HG03558 (cell line): ENCODE results near the gene RBM44.
"Not testable (repeated sequence)": the region's sequence is repeated elsewhere in the genome, so short reads cannot be mapped to it uniquely, and the experiment has no call there.

Experiments used
- ATAC-seq: cut with Tn5 transposase; IDR thresholded peaks from one replicate; pipeline ENCODE4 v1.9.1; 2021; ENCODE audit warnings: moderate number of reproducible peaks; ENCODE audit not compliant: unreplicated experiment; ENCODE audit errors: extremely low read depth

RBM44 gene

GRCh38 chr2:237774811-237775553 lies 23.6 kb upstream of the RBM44 start:
- ATAC-seq = no peak

- ATAC-seq = no peak
Observed at GRCh38 chr2:237779521-237779920, 19.1 kb upstream of the RBM44 start.

GRCh38 chr2:237782181-237782580 lies 16.4 kb upstream of the RBM44 start:
- no peak for ATAC-seq

- ATAC-seq = not testable (repeated sequence)
Observed at GRCh38 chr2:237783678-237784077, 14.9 kb upstream of the RBM44 start.

- no peak for ATAC-seq
Observed at GRCh38 chr2:237786936-237787335, 11.6 kb upstream of the RBM44 start.

GRCh38 chr2:237790353-237790752 lies 8.2 kb upstream of the RBM44 start:
- ATAC-seq = no peak

GRCh38 chr2:237791977-237792727 lies 6.4 kb upstream of the RBM44 start:
- ATAC-seq = no peak

- ATAC-seq = no peak
Observed at GRCh38 chr2:237797253-237797652, 1.3 kb upstream of the RBM44 start.

GRCh38 chr2:237799060-237799428 lies 465 bp downstream of the RBM44 start:
- ATAC-seq = no peak

GRCh38 chr2:237801466-237801865 lies 2.9 kb downstream of the RBM44 start:
- no peak for ATAC-seq

GRCh38 chr2:237806334-237806733 lies 7.8 kb downstream of the RBM44 start:
- ATAC-seq = no peak

- ATAC-seq = no peak
Observed at GRCh38 chr2:237815637-237816036, 17.1 kb downstream of the RBM44 start.

GRCh38 chr2:237816531-237816930 lies 18.0 kb downstream of the RBM44 start:
- no peak for ATAC-seq

GRCh38 chr2:237818066-237818473 lies 19.5 kb downstream of the RBM44 start:
- no peak for ATAC-seq

- no peak for ATAC-seq
Observed at GRCh38 chr2:237819231-237819630, 20.7 kb downstream of the RBM44 start.

GRCh38 chr2:237820421-237820820 lies 21.8 kb downstream of the RBM44 start:
- no peak for ATAC-seq

GRCh38 chr2:237823544-237823943 lies 25.0 kb downstream of the RBM44 start:
- no peak for ATAC-seq

- no peak for ATAC-seq
Observed at GRCh38 chr2:237824085-237824484, 25.5 kb downstream of the RBM44 start.

GRCh38 chr2:237827421-237827987 lies 28.9 kb downstream of the RBM44 start:
- no peak for ATAC-seq

GRCh38 chr2:237830522-237830921 lies 31.9 kb downstream of the RBM44 start:
- no peak for ATAC-seq

- ATAC-seq = no peak
Observed at GRCh38 chr2:237833546-237833945, 35.0 kb downstream of the RBM44 start.
